ENCODE results near the gene KCNC3. TPM values are rescaled to one million over a fixed set of nuclear protein-coding genes. Genes with fewer than 3 reads are reported as not detected.

Gene KCNC3
- total and polyA plus RNA-seq, 9 donors: 0.13 to 1.9 (median 0.96) TPM

GRCh38 chr19:50311723-50312635 lies 17.2 kb downstream of the KCNC3 start:
- WGBS (ENCODE audit: insufficient coverage): 0% methylated on average over 2 of the region's 42 CpGs
- Histone ChIP-seq H3K27ac (ENCODE audit: low read length) (no peak overlapping the region), H3K4me3 (ENCODE audit: low read length) (no peak overlapping the region), H3K4me1 (ENCODE audit: control insufficient read depth, insufficient read depth, low read length) (no peaks in the 10 kb centered on the region), H3K36me3 (ENCODE audit: control insufficient read depth, insufficient read depth, low read length) (peaks cover 6% of the 10 kb centered on the region), H3K9me3 (replicated peaks; ENCODE audit: control insufficient read depth, low read depth, low read length) (peaks cover 6% of the 10 kb centered on the region), H3K27me3 (ENCODE audit: control insufficient read depth, insufficient read depth, low read length) (peaks cover 63% of the 10 kb centered on the region)
- no peak for DNase-seq

GRCh38 chr19:50310759-50311465 lies 18.3 kb downstream of the KCNC3 start:
- Histone ChIP-seq H3K9me3 (replicated peaks; ENCODE audit: control insufficient read depth, low read depth, low read length) (peaks cover 8% of the 10 kb centered on the region), H3K36me3 (ENCODE audit: control insufficient read depth, insufficient read depth, low read length) (peaks cover 7% of the 10 kb centered on the region), H3K4me1 (ENCODE audit: control insufficient read depth, insufficient read depth, low read length) (no peaks in the 10 kb centered on the region), H3K4me3 (ENCODE audit: low read length) (no peak overlapping the region), H3K27me3 (ENCODE audit: control insufficient read depth, insufficient read depth, low read length) (peaks cover 55% of the 10 kb centered on the region), H3K27ac (ENCODE audit: low read length) (no peak overlapping the region)
- 39% methylated on average over 5 of the region's 10 CpGs for WGBS (ENCODE audit: insufficient coverage)
- DNase-seq: no peak

- Histone ChIP-seq H3K4me3 (ENCODE audit: low read length) (no peak overlapping the region), H3K27me3 (ENCODE audit: control insufficient read depth, insufficient read depth, low read length) (peaks cover 42% of the 10 kb centered on the region), H3K36me3 (ENCODE audit: control insufficient read depth, insufficient read depth, low read length) (peaks cover 11% of the 10 kb centered on the region), H3K9me3 (replicated peaks; ENCODE audit: control insufficient read depth, low read depth, low read length) (peaks cover 8% of the 10 kb centered on the region), H3K4me1 (ENCODE audit: control insufficient read depth, insufficient read depth, low read length) (no peaks in the 10 kb centered on the region), H3K27ac (ENCODE audit: low read length) (no peak overlapping the region)
- DNase-seq: no peak
- 59% methylated on average over 12 of the region's 16 CpGs for WGBS (ENCODE audit: insufficient coverage)
Observed at GRCh38 chr19:50309396-50310125, 19.6 kb downstream of the KCNC3 start.

GRCh38 chr19:50308991-50309390 lies 20.2 kb downstream of the KCNC3 start:
- no peak for DNase-seq
- Histone ChIP-seq H3K27ac (ENCODE audit: low read length) (no peak overlapping the region), H3K36me3 (ENCODE audit: control insufficient read depth, insufficient read depth, low read length) (peaks cover 11% of the 10 kb centered on the region), H3K4me1 (ENCODE audit: control insufficient read depth, insufficient read depth, low read length) (no peaks in the 10 kb centered on the region), H3K27me3 (ENCODE audit: control insufficient read depth, insufficient read depth, low read length) (peaks cover 37% of the 10 kb centered on the region), H3K4me3 (ENCODE audit: low read length) (no peak overlapping the region), H3K9me3 (replicated peaks; ENCODE audit: control insufficient read depth, low read depth, low read length) (peaks cover 8% of the 10 kb centered on the region)
- 85% methylated on average over 21 of the region's 21 CpGs for WGBS (ENCODE audit: insufficient coverage)

GRCh38 chr19:50303558-50303957 lies 25.6 kb downstream of the KCNC3 start:
- DNase-seq: no peak
- H3K27ac ChIP-seq (ENCODE audit: low read length): no peak overlapping the region
- H3K4me1 ChIP-seq (ENCODE audit: control insufficient read depth, insufficient read depth, low read length): no peaks in the 10 kb centered on the region
- H3K36me3 ChIP-seq (ENCODE audit: control insufficient read depth, insufficient read depth, low read length): peaks cover 26% of the 10 kb centered on the region
- no peaks in the 10 kb centered on the region for H3K27me3 ChIP-seq (ENCODE audit: control insufficient read depth, insufficient read depth, low read length)
- H3K9me3 ChIP-seq (replicated peaks; ENCODE audit: control insufficient read depth, low read depth, low read length): peaks cover 8% of the 10 kb centered on the region
- no peak overlapping the region for H3K4me3 ChIP-seq (ENCODE audit: low read length)

GRCh38 chr19:50301607-50301971 lies 27.6 kb downstream of the KCNC3 start:
- no peaks in the 10 kb centered on the region for H3K27me3 ChIP-seq (ENCODE audit: control insufficient read depth, insufficient read depth, low read length)
- H3K9me3 ChIP-seq (replicated peaks; ENCODE audit: control insufficient read depth, low read depth, low read length): no peaks in the 10 kb centered on the region
- peaks cover 21% of the 10 kb centered on the region for H3K36me3 ChIP-seq (ENCODE audit: control insufficient read depth, insufficient read depth, low read length)
- H3K4me3 ChIP-seq (ENCODE audit: low read length): no peak overlapping the region
- H3K4me1 ChIP-seq (ENCODE audit: control insufficient read depth, insufficient read depth, low read length): no peaks in the 10 kb centered on the region
- no peak overlapping the region for H3K27ac ChIP-seq (ENCODE audit: low read length)
- whole genome bisulfite sequencing (ENCODE audit: insufficient coverage): 84% methylated on average over 8 of the region's 10 CpGs
- DNase-seq: no peak

- Histone ChIP-seq H3K4me3 (ENCODE audit: low read length) (no peak overlapping the region), H3K36me3 (ENCODE audit: control insufficient read depth, insufficient read depth, low read length) (peaks cover 21% of the 10 kb centered on the region), H3K27me3 (ENCODE audit: control insufficient read depth, insufficient read depth, low read length) (no peaks in the 10 kb centered on the region), H3K4me1 (ENCODE audit: control insufficient read depth, insufficient read depth, low read length) (no peaks in the 10 kb centered on the region), H3K27ac (ENCODE audit: low read length) (no peak overlapping the region), H3K9me3 (replicated peaks; ENCODE audit: control insufficient read depth, low read depth, low read length) (no peaks in the 10 kb centered on the region)
- WGBS (ENCODE audit: insufficient coverage): 63% methylated on average over 4 of the region's 10 CpGs
- DNase-seq: no peak
Observed at GRCh38 chr19:50300814-50301606, 28.2 kb downstream of the KCNC3 start.

- H3K9me3 ChIP-seq (replicated peaks; ENCODE audit: control insufficient read depth, low read depth, low read length): no peaks in the 10 kb centered on the region
- DNase-seq: no peak
- WGBS (ENCODE audit: insufficient coverage): no CpG with 5 or more reads among the region's 2 CpGs
- no peaks in the 10 kb centered on the region for H3K27me3 ChIP-seq (ENCODE audit: control insufficient read depth, insufficient read depth, low read length)
- no peak overlapping the region for H3K4me3 ChIP-seq (ENCODE audit: low read length)
- H3K36me3 ChIP-seq (ENCODE audit: control insufficient read depth, insufficient read depth, low read length): peaks cover 20% of the 10 kb centered on the region
- no peak overlapping the region for H3K27ac ChIP-seq (ENCODE audit: low read length)
- no peaks in the 10 kb centered on the region for H3K4me1 ChIP-seq (ENCODE audit: control insufficient read depth, insufficient read depth, low read length)
Observed at GRCh38 chr19:50300051-50300450, 29.1 kb downstream of the KCNC3 start.

GRCh38 chr19:50293263-50294004 lies 35.7 kb downstream of the KCNC3 start:
- H3K36me3 ChIP-seq (ENCODE audit: control insufficient read depth, insufficient read depth, low read length): peaks cover 47% of the 10 kb centered on the region
- H3K27ac ChIP-seq (ENCODE audit: low read length): no peak overlapping the region
- 69% methylated on average over 2 of the region's 14 CpGs for WGBS (ENCODE audit: insufficient coverage)
- no peaks in the 10 kb centered on the region for H3K4me1 ChIP-seq (ENCODE audit: control insufficient read depth, insufficient read depth, low read length)
- DNase-seq: no peak
- peaks cover 2% of the 10 kb centered on the region for H3K27me3 ChIP-seq (ENCODE audit: control insufficient read depth, insufficient read depth, low read length)
- H3K9me3 ChIP-seq (replicated peaks; ENCODE audit: control insufficient read depth, low read depth, low read length): peaks cover 7% of the 10 kb centered on the region
- H3K4me3 ChIP-seq (ENCODE audit: low read length): no peak overlapping the region

Data from muscle of leg (tissue), 11 donors.